H1 (cell line): Measurements from ENCODE around the gene RNF20. TPM values are rescaled to one million over a fixed set of nuclear protein-coding genes. Genes with fewer than 3 reads are reported as not detected.

Experiments used
- CTCF ChIA-PET: fragments of 300-600 bp; sonication (Branson Sonifier 250); formaldehyde crosslinking; loops from one replicate; lab custom pipeline; 2021; ENCODE audit not compliant: partially characterized antibody; lab: Charles Lee
- POLR2A ChIA-PET: fragments of 300-600 bp; sonication (Branson Sonifier 250); formaldehyde crosslinking; loops from one replicate; lab custom pipeline; 2021; ENCODE audit warnings: inconsistent platforms; ENCODE audit not compliant: partially characterized antibody; lab: Charles Lee
- DNase-seq, 2 experiments: peaks; one replicate each; pipeline versions ENCODE4 v3.0.0 to v3.0.0-alpha.2; 2010 to 2022; ENCODE audit warnings: low spot score in 2 of 2, low read depth in 1 of 2, mixed read lengths in 1 of 2
- FAIRE-seq: peaks from 2 replicates; lab custom pipeline; 2011; peaks lifted over from hg19 to GRCh38; lab: Jason Lieb, UNC
- H2AFZ ChIP-seq: 2 replicates; pipeline ENCODE4 v1.8.1; 2012; ENCODE audit warnings: low read length, inconsistent platforms
- H2AK5ac ChIP-seq: 2 replicates; pipeline ENCODE4 v1.6.1; 2013; ENCODE audit warnings: low read depth, low read length
- H2BK120ac ChIP-seq: replicated peaks from 2 replicates; pipeline ENCODE3; 2013; ENCODE audit warnings: low read depth, low read length, inconsistent platforms
- H2BK12ac ChIP-seq: 2 replicates; pipeline ENCODE4 v1.6.1; 2013; ENCODE audit warnings: low read depth, low read length
- H2BK15ac ChIP-seq: 2 replicates; pipeline ENCODE4 v1.6.1; 2013; ENCODE audit warnings: low read length
- H2BK20ac ChIP-seq: 2 replicates; pipeline ENCODE4 v1.6.1; 2013; ENCODE audit warnings: low read length
- H2BK5ac ChIP-seq: 2 replicates; pipeline ENCODE4 v1.6.1; 2013; ENCODE audit warnings: low read depth, low read length
- H3K14ac ChIP-seq: 2 replicates; pipeline ENCODE4 v1.6.1; 2013; ENCODE audit warnings: inconsistent platforms; ENCODE audit not compliant: insufficient read length
- H3K18ac ChIP-seq: 2 replicates; pipeline ENCODE4 v1.6.1; 2013; ENCODE audit warnings: low read length; ENCODE audit errors: extremely low read depth
- H3K23ac ChIP-seq: 2 replicates; pipeline ENCODE4 v1.6.1; 2013; ENCODE audit warnings: inconsistent platforms; ENCODE audit not compliant: insufficient read length
- H3K23me2 ChIP-seq: 2 replicates; pipeline ENCODE4 v1.6.1; 2013; ENCODE audit warnings: low read depth, low read length
- H3K27ac ChIP-seq: 2 replicates; pipeline ENCODE4 v1.6.1; 2011; ENCODE audit warnings: low read depth, low read length, inconsistent platforms
- H3K27me3 ChIP-seq, 4 experiments: replicated peaks in 1 of 4; 1 replicate in 1 of 4; 2 replicates in 3 of 4; pipeline versions ENCODE4 v1.6.1 to v1.8.1; 2011 to 2013; ENCODE audit warnings: low read length in 3 of 4, mild to moderate bottlenecking in 3 of 4, inconsistent platforms in 2 of 4, mixed read lengths in 2 of 4, moderate library complexity in 1 of 4; ENCODE audit not compliant: control insufficient read depth in 3 of 4, insufficient read depth in 3 of 4; ENCODE audit errors: extremely low read depth in 1 of 4
- H3K36me3 ChIP-seq, 4 experiments: 2 replicates each; pipeline versions ENCODE4 v1.6.1 to v1.8.1; 2011 to 2013; ENCODE audit warnings: mild to moderate bottlenecking in 4 of 4, low read length in 3 of 4, moderate library complexity in 2 of 4, control low read depth in 1 of 4, inconsistent platforms in 1 of 4; ENCODE audit not compliant: insufficient read depth in 4 of 4, control insufficient read depth in 2 of 4
- H3K4ac ChIP-seq: replicated peaks from 2 replicates; pipeline ENCODE3; 2013; ENCODE audit warnings: low read length, low read depth, mixed read lengths, inconsistent platforms; ENCODE audit not compliant: insufficient read length
- H3K4me1 ChIP-seq, 4 experiments: replicated peaks in 1 of 4; 1 replicate in 1 of 4; 2 replicates in 3 of 4; pipeline versions ENCODE4 v1.6.1 to v1.8.1; 2011 to 2013; ENCODE audit warnings: low read length in 3 of 4, inconsistent platforms in 2 of 4, mixed read lengths in 1 of 4; ENCODE audit not compliant: insufficient read depth in 4 of 4, control insufficient read depth in 3 of 4
- H3K4me2 ChIP-seq, 2 experiments: 2 replicates each; pipeline versions ENCODE4 v1.6.1 to v1.8.1; 2011 to 2013; ENCODE audit warnings: low read depth in 2 of 2, low read length in 2 of 2, control low read depth in 1 of 2, inconsistent platforms in 1 of 2, mild to moderate bottlenecking in 1 of 2; ENCODE audit not compliant: insufficient read depth in 1 of 2
- H3K4me3 ChIP-seq, 4 experiments: fragments of 200-600, 300-600 bp in 1 of 4; sonication (generic), shearing (Covaris generic), sonication (Bioruptor Twin) in 1 of 4; 2 replicates each; pipeline versions ENCODE4 v1.5.1 to v1.8.1; 2011 to 2016; ENCODE audit warnings: low read length in 4 of 4, low read depth in 3 of 4, control low read depth in 2 of 4, inconsistent platforms in 2 of 4, mild to moderate bottlenecking in 2 of 4, mixed read lengths in 1 of 4, moderate library complexity in 1 of 4; ENCODE audit not compliant: insufficient read depth in 2 of 4; ENCODE audit errors: extremely low read depth in 1 of 4
- H3K56ac ChIP-seq: replicated peaks from 2 replicates; pipeline ENCODE3; 2013; ENCODE audit warnings: low read depth, mild to moderate bottlenecking, mixed read lengths, low read length, inconsistent platforms; ENCODE audit not compliant: insufficient read length
- H3K79me1 ChIP-seq: 2 replicates; pipeline ENCODE4 v1.6.1; 2013; ENCODE audit warnings: low read depth, low read length, control low read depth
- H3K79me2 ChIP-seq, 2 experiments: 2 replicates each; pipeline versions ENCODE4 v1.6.1 to v1.8.1; 2012 to 2013; ENCODE audit warnings: low read length in 2 of 2, mild to moderate bottlenecking in 2 of 2, inconsistent platforms in 1 of 2; ENCODE audit not compliant: insufficient read depth in 2 of 2, control insufficient read depth in 1 of 2
- H3K9ac ChIP-seq, 4 experiments: replicated peaks in 1 of 4; 1 replicate in 1 of 4; 2 replicates in 3 of 4; pipeline versions ENCODE4 v1.6.1 to v1.8.1; 2011 to 2013; ENCODE audit warnings: low read depth in 3 of 4, low read length in 3 of 4, control low read depth in 2 of 4, mild to moderate bottlenecking in 2 of 4, moderate library complexity in 2 of 4, inconsistent platforms in 1 of 4; ENCODE audit errors: extremely low read depth in 1 of 4
- H3K9me3 ChIP-seq, 2 experiments: 2 replicates each; pipeline versions ENCODE4 v1.6.1 to v1.8.1; 2012 to 2013; ENCODE audit warnings: mild to moderate bottlenecking in 2 of 2, moderate library complexity in 2 of 2, control low read depth in 1 of 2, inconsistent platforms in 1 of 2, low read depth in 1 of 2, low read length in 1 of 2, mixed read lengths in 1 of 2; ENCODE audit not compliant: insufficient read depth in 2 of 2
- H4K20me1 ChIP-seq, 2 experiments: replicated peaks in 1 of 2; 2 replicates each; pipeline versions ENCODE3 to v1.8.1; 2011 to 2013; ENCODE audit warnings: inconsistent platforms in 2 of 2, low read length in 2 of 2, mild to moderate bottlenecking in 1 of 2; ENCODE audit not compliant: insufficient read depth in 2 of 2, control insufficient read depth in 1 of 2
- H4K5ac ChIP-seq: 2 replicates; pipeline ENCODE4 v1.6.1; 2013; ENCODE audit warnings: low read length, low read depth, mixed read lengths, inconsistent platforms; ENCODE audit not compliant: insufficient read length
- H4K8ac ChIP-seq: 2 replicates; pipeline ENCODE4 v1.8.0; 2013; ENCODE audit warnings: mild to moderate bottlenecking, moderate library complexity, low read length, inconsistent platforms; ENCODE audit not compliant: insufficient read depth; ENCODE audit errors: extremely low read depth
- H4K91ac ChIP-seq: replicated peaks from 2 replicates; pipeline ENCODE3; 2013; ENCODE audit warnings: low read length, mixed read lengths, inconsistent platforms; ENCODE audit not compliant: insufficient read length
- CHD2 ChIP-seq: IDR thresholded peaks from 2 replicates; pipeline ENCODE4 v1.6.1; 2012; ENCODE audit warnings: low read length, improper control_type of control experiment
- EP300 ChIP-seq, 2 experiments: IDR thresholded peaks; 1 replicate in 1 of 2; 2 replicates in 1 of 2; pipeline ENCODE4 v1.6.1; 2011 to 2012; ENCODE audit warnings: low read depth in 2 of 2, low read length in 2 of 2, mild to moderate bottlenecking in 2 of 2, borderline replicate concordance in 1 of 2, inconsistent platforms in 1 of 2, moderate library complexity in 1 of 2
- GABPA ChIP-seq: IDR thresholded peaks from 2 replicates; pipeline ENCODE4 v1.6.1; 2011; ENCODE audit warnings: mild to moderate bottlenecking, low read length, moderate library complexity, borderline replicate concordance; ENCODE audit not compliant: insufficient read depth
- KDM5A ChIP-seq: fragments of 200-600 bp; IDR thresholded peaks from 2 replicates; pipeline ENCODE4 v1.7.1; 2012; ENCODE audit warnings: mild to moderate bottlenecking, low read length, inconsistent platforms, mixed read lengths
- MAX ChIP-seq: IDR thresholded peaks from 2 replicates; pipeline ENCODE4 v1.6.1; 2012; ENCODE audit warnings: inconsistent platforms
- NANOG ChIP-seq: IDR thresholded peaks from 2 replicates; pipeline ENCODE4 v1.6.1; 2011; ENCODE audit warnings: low read length, low read depth, mild to moderate bottlenecking, inconsistent platforms; ENCODE audit not compliant: insufficient read depth, poor library complexity, severe bottlenecking
- NRF1 ChIP-seq: IDR thresholded peaks from 2 replicates; pipeline ENCODE4 v1.6.1; 2011; ENCODE audit warnings: mild to moderate bottlenecking, low read depth, low read length, improper control_type of control experiment
- PHF8 ChIP-seq: fragments of 200-600 bp; sonication (generic); conservative IDR thresholded peaks from 2 replicates; pipeline ENCODE4 v1.7.1; 2012; ENCODE audit warnings: low read depth, mild to moderate bottlenecking, inconsistent platforms, low read length, moderate library complexity
- POLR2A ChIP-seq, 2 experiments: IDR thresholded peaks; 1 replicate in 1 of 2; 2 replicates in 1 of 2; pipeline ENCODE4 v1.6.1; 2011; ENCODE audit warnings: low read depth in 2 of 2, low read length in 2 of 2, mild to moderate bottlenecking in 2 of 2; ENCODE audit errors: control extremely low read depth in 1 of 2
- POLR2AphosphoS5 ChIP-seq: IDR thresholded peaks from 2 replicates; pipeline ENCODE4 v1.6.1; 2011; ENCODE audit warnings: low read depth, low read length
- RNF2 ChIP-seq: fragments of 200-900, 300-1000 bp; sonication (generic); IDR thresholded peaks from 2 replicates; pipeline ENCODE4 v1.7.1; 2016; ENCODE audit warnings: borderline replicate concordance, low read depth, mild to moderate bottlenecking, antibody characterized with exemption, low read length; ENCODE audit not compliant: poor library complexity, severe bottlenecking; ENCODE audit errors: missing control alignments
- SIX5 ChIP-seq: IDR thresholded peaks from 2 replicates; pipeline ENCODE4 v1.6.1; 2011; ENCODE audit warnings: mild to moderate bottlenecking, low read depth, low read length
- WGBS, 2 experiments: shearing (Covaris generic) in 1 of 2; methylation state at CpG; one replicate each; pipeline versions ENCODE4 v1.1.6 to v1.1.7; 2013 to 2015; ENCODE audit warnings: low lambda C conversion rate in 2 of 2, mixed read lengths in 2 of 2, inconsistent platforms in 1 of 2, low coverage in 1 of 2, missing lambda C conversion rate in 1 of 2; ENCODE audit not compliant: insufficient replicate concordance in 2 of 2, insufficient coverage in 1 of 2, insufficient read length in 1 of 2; ENCODE audit errors: extremely low coverage in 1 of 2, missing lambda C conversion rate in 1 of 2; 5-methylcytosine and 5-hydroxymethylcytosine counted together
- polyA plus RNA-seq, 7 experiments: library from polyadenylated mRNA; depleted of rRNA in 3 of 7; stranded (reverse) in 5 of 7; unstranded in 2 of 7; fragments of >200 nt in 5 of 7; fragments of 200-250 nt in 2 of 7; gene quantifications; 1 replicate in 5 of 7; 2 replicates in 1 of 7; 4 replicates in 1 of 7; pipeline versions ENCODE4 v1.2.1 to v1.2.3, GENCODE V29; 2011 to 2013; ENCODE audit warnings: missing spikeins in 2 of 7, mixed read lengths in 2 of 7
- total RNA-seq: library from RNA; stranded (reverse); fragmentation: NEBNext Ultra II Directional; extraction: Animal tissue kit (Norgen Biotek cat#: 25700); gene quantifications from 2 replicates; pipeline ENCODE4 v1.2.1, GENCODE V29; 2021

The RNF20 gene
- total and polyA plus RNA-seq, 2 of the 8 experiments (the other 6 are each of a cell fraction or from before 2014, with no cell fraction given), result 9.4 to 65.2 TPM

GRCh38 chr9:101514071-101514470 lies 19.6 kb upstream of the RNF20 start:
- Histone ChIP-seq H3K27ac (no peak overlapping the region), H4K91ac (no peak overlapping the region), H3K56ac (no peak overlapping the region), H3K79me2 (no peaks in the 10 kb centered on the region), H3K9me3 (no peaks in the 10 kb centered on the region), H3K4me2 (peak overlapping the region in 1 of 2 experiments; percentile 52; a peak in 2 of 4 replicates), H3K27me3 (no peaks in the 10 kb centered on the region), H2BK20ac (no peak overlapping the region), H4K5ac (no peak overlapping the region), H4K8ac (no peak overlapping the region), H3K9ac (no peak overlapping the region), H4K20me1 (no peaks in the 10 kb centered on the region), H3K23me2 (no peaks in the 10 kb centered on the region), H3K14ac (no peak overlapping the region), H2BK120ac (no peak overlapping the region), H2AK5ac (peak overlapping the region; percentile 94; the same call in 1 of the 2 replicates), H3K23ac (no peak overlapping the region), H3K79me1 (no peaks in the 10 kb centered on the region), H3K4me3 (0 out of 8 replicates have a peak overlapping the region, but pooled peaks of 1 of the 4 experiments have one; percentile 8), H3K4ac (no peak overlapping the region), H2AFZ (no peak overlapping the region), H2BK5ac (0 out of 2 replicates have a peak overlapping the region, but pooled peaks have one; percentile 53), H2BK12ac (peak overlapping the region; percentile 69; the same call in 1 of the 2 replicates), H3K36me3 (no peaks in the 10 kb centered on the region), H3K18ac (no peak overlapping the region; the same call in 1 of the 2 replicates), H3K4me1 (peaks cover 2 to 16% (median 13%) of the 10 kb centered on the region in 4 experiments; a peak in 6 of 7 replicates), H2BK15ac (no peak overlapping the region)
- 64% methylated on average over 2 of the region's 2 CpGs; no CpG with 5 or more reads in 1 of the 2 experiments for WGBS, 2 experiments
- DNase-seq (no peak), FAIRE-seq (no peak)
- POLR2A ChIA-PET, result interaction anchor here (0.9 to 3.1 kb wide), 4 partner anchors 10 to 28 kb away, joined by 3 to 13 read pairs (median 4); partner anchors contain the start of gene RNF20
- CTCF ChIA-PET, result interaction anchor here (0.8 to 2.4 kb wide), 4 partner anchors 11 to 55 kb away, joined by 4 to 11 read pairs (median 4); no protein-coding TSS in a partner anchor
- TF ChIP-seq NRF1, result no peak
- TF ChIP-seq KDM5A, result no peak
- no peak for TF ChIP-seq RNF2
- no peak for TF ChIP-seq NANOG
- no peak for TF ChIP-seq MAX
- TF ChIP-seq SIX5, result no peak
- TF ChIP-seq EP300 (IDR thresholded peaks at IDR 0.05; ENCODE audit: borderline replicate concordance in 1 of 2, low read depth in 2 of 2, low read length in 2 of 2), result no peak
- no peak for TF ChIP-seq CHD2
- TF ChIP-seq POLR2A (IDR thresholded peaks at IDR 0.05; ENCODE audit: control extremely low read depth in 1 of 2, low read depth in 2 of 2, low read length in 2 of 2), result no peak
- TF ChIP-seq PHF8, result no peak
- TF ChIP-seq GABPA, result no peak
- no peak for TF ChIP-seq POLR2AphosphoS5
